K562 (cell line): ENCODE measurements around the gene DMD. TPM values are rescaled to one million over a fixed set of nuclear protein-coding genes. Genes with fewer than 3 reads are reported as not detected.

Source experiments
- ATAC-seq: fragments of 200-7000 bp; cut with Tn5 transposase; 3 replicates; pipeline ENCODE4 v1.9.1; 2020; ENCODE audit warnings: moderate library complexity
- BruUV-seq: library from RNA; stranded (reverse); fragments of 400-500 nt; replicated peaks from 2 replicates; lab custom pipeline; 2021; lab: Mats Ljungman, UMichigan
- CTCF ChIA-PET: fragments of 300-600 bp; formaldehyde crosslinking; extraction: SDS; loops from one replicate; lab custom pipeline; 2021; ENCODE audit warnings: low intra/inter-chr PET ratio; lab: Yijun Ruan, JAX
- POLR2A ChIA-PET: fragments of 300-600, 350-650 bp; sonication (Branson Sonifier 250); formaldehyde crosslinking; extraction: SDS; loops from one replicate; lab custom pipeline; 2021; ENCODE audit warnings: antibody characterized with exemption, inconsistent platforms; lab: Yijun Ruan, JAX
- DNase-seq, 4 experiments: peaks; one replicate each; pipeline versions ENCODE4 v3.0.0 to v3.0.0-alpha.2; 2011 to 2018; ENCODE audit warnings: low spot score in 3 of 4, mixed read lengths in 3 of 4; ENCODE audit errors: extremely low read depth in 1 of 4
- FAIRE-seq: peaks from 2 replicates; lab custom pipeline; 2011; peaks lifted over from hg19 to GRCh38; lab: Jason Lieb, UNC
- H2AFZ ChIP-seq: 2 replicates; pipeline ENCODE4 v1.6.0; 2011; ENCODE audit warnings: low read depth, low read length, control low read depth, inconsistent platforms
- H3K27ac ChIP-seq: fragments of 200-600 bp; 3 replicates; pipeline ENCODE4 v1.8.0; 2011; ENCODE audit warnings: low read depth, mild to moderate bottlenecking, control low read depth, inconsistent platforms, low read length, moderate library complexity, mixed read lengths; ENCODE audit errors: extremely low read depth
- H3K27me3 ChIP-seq, 2 experiments: fragments of 300-600 bp in 1 of 2; 2 replicates in 1 of 2; 3 replicates in 1 of 2; pipeline versions ENCODE4 v1.6.0 to v1.8.0; 2011; ENCODE audit warnings: inconsistent platforms in 2 of 2, low read length in 2 of 2, mild to moderate bottlenecking in 1 of 2, mixed read lengths in 1 of 2, moderate library complexity in 1 of 2; ENCODE audit not compliant: control insufficient read depth in 2 of 2, insufficient read depth in 2 of 2
- H3K36me3 ChIP-seq: fragments of 300-600 bp; 3 replicates; pipeline ENCODE4 v1.8.0; 2011; ENCODE audit warnings: mild to moderate bottlenecking, low read length, inconsistent platforms; ENCODE audit not compliant: control insufficient read depth, insufficient read depth
- H3K4me1 ChIP-seq, 2 experiments: fragments of 200-600 bp in 1 of 2; replicated peaks in 1 of 2; 2 replicates in 1 of 2; 3 replicates in 1 of 2; pipeline versions ENCODE4 v1.5.1 to v1.8.0; 2011; ENCODE audit warnings: inconsistent platforms in 2 of 2, low read length in 2 of 2, mild to moderate bottlenecking in 1 of 2, mixed read lengths in 1 of 2, moderate library complexity in 1 of 2; ENCODE audit not compliant: control insufficient read depth in 2 of 2, insufficient read depth in 2 of 2
- H3K4me2 ChIP-seq: 2 replicates; pipeline ENCODE4 v1.6.1; 2011; ENCODE audit warnings: low read length, control low read depth, inconsistent platforms, mixed read lengths; ENCODE audit not compliant: insufficient read depth
- H3K4me3 ChIP-seq: fragments of 200-600 bp; sonication (generic), shearing (Covaris generic); 2 replicates; pipeline ENCODE4 v1.5.1; 2016; ENCODE audit warnings: control low read depth, inconsistent platforms
- H3K79me2 ChIP-seq: fragments of 200-600 bp; 3 replicates; pipeline ENCODE4 v1.8.0; 2011; ENCODE audit warnings: low read length, inconsistent platforms; ENCODE audit not compliant: control insufficient read depth, insufficient read depth
- H3K9ac ChIP-seq, 2 experiments: 2 replicates each; pipeline versions ENCODE4 v1.6.0 to v1.6.1; 2011; ENCODE audit warnings: low read depth in 2 of 2, low read length in 2 of 2, control low read depth in 1 of 2, inconsistent platforms in 1 of 2, mild to moderate bottlenecking in 1 of 2, mixed read lengths in 1 of 2; ENCODE audit not compliant: insufficient read depth in 1 of 2
- H3K9me1 ChIP-seq: one replicate; pipeline ENCODE4 v1.6.0; 2011; ENCODE audit warnings: inconsistent platforms, mild to moderate bottlenecking, low read length, moderate library complexity; ENCODE audit not compliant: control insufficient read depth, insufficient read depth
- H3K9me3 ChIP-seq: replicated peaks from 2 replicates; pipeline ENCODE4 v1.5.1; 2011; ENCODE audit warnings: low read depth, low read length, inconsistent platforms; ENCODE audit not compliant: control insufficient read depth, insufficient read depth
- H4K20me1 ChIP-seq: replicated peaks from 2 replicates; pipeline ENCODE4 v1.6.1; 2011; ENCODE audit warnings: low read length, inconsistent platforms, mixed read lengths; ENCODE audit not compliant: control insufficient read depth, insufficient read depth
- CXXC5 ChIP-seq: fragments of 250-450 bp; sonication (Bioruptor Pico); IDR thresholded peaks from 2 replicates; pipeline ENCODE4 v1.8.0; 2022; ENCODE audit warnings: inconsistent platforms, mild to moderate bottlenecking, moderate library complexity
- E2F3 ChIP-seq: fragments of 250-450 bp; sonication (Bioruptor Pico); IDR thresholded peaks from 2 replicates; pipeline ENCODE4 v1.4.0; 2020; ENCODE audit warnings: mild to moderate bottlenecking
- HEY1 ChIP-seq: fragments of 250-450 bp; sonication (Bioruptor Pico); IDR thresholded peaks from 2 replicates; pipeline ENCODE4 v1.5.0; 2020; ENCODE audit warnings: mild to moderate bottlenecking, moderate library complexity, borderline replicate concordance
- NR2C2 ChIP-seq, 2 experiments: fragments of 200-800 bp in 1 of 2; sonication (Bioruptor generic) in 1 of 2; sonication (generic) in 1 of 2; formaldehyde crosslinking in 1 of 2; IDR thresholded peaks; 2 replicates each; pipeline versions ENCODE4 v1.6.1 to v1.8.0; 2016 to 2022; ENCODE audit warnings: mild to moderate bottlenecking in 1 of 2, missing compliant biosample characterization in 1 of 2, missing genetic modification characterization in 1 of 2, missing genetic modification reagents in 1 of 2
- RFX7 ChIP-seq: fragments of 250-450 bp; sonication (Bioruptor Pico); IDR thresholded peaks from 2 replicates; pipeline ENCODE4 v1.5.1; 2021; ENCODE audit warnings: mild to moderate bottlenecking
- ZSCAN29 ChIP-seq: fragments of 450-650 bp; IDR thresholded peaks from 2 replicates; pipeline ENCODE4 v1.6.1; 2017
- WGBS: fragments of 100-300 bp; shearing (Covaris generic); methylation state at CpG from one replicate; pipeline ENCODE4 v1.1.6; 2016; ENCODE audit warnings: low coverage, mixed read lengths; ENCODE audit not compliant: insufficient coverage; ENCODE audit errors: missing lambda C conversion rate; 5-methylcytosine and 5-hydroxymethylcytosine counted together
- in situ Hi-C: fragments of 300-500 bp; cut with MboI; formaldehyde crosslinking; loops from 4 replicates; pipeline ENCODE4 v1.15.0; 2018; ENCODE audit warnings: inconsistent platforms, mixed read lengths
- intact Hi-C: fragments of 100-400 bp; cut with micrococcal nuclease; formaldehyde crosslinking; loops from 2 replicates; pipeline ENCODE4 v1.14.2; 2022
- polyA plus RNA-seq, 8 experiments: library from polyadenylated mRNA; depleted of rRNA in 4 of 8; stranded (reverse) in 5 of 8; unstranded in 3 of 8; fragments of >200 nt; fragmentation: Nextera tagmentation in 2 of 8; fragmentation: Illumina TruSeq in 1 of 8; extraction: Ambion mirVana in 2 of 8; extraction: Trizol in 1 of 8; gene quantifications; 2 replicates each; pipeline versions ENCODE4 v1.2.1 to v1.2.3, GENCODE V29; 2011 to 2014; ENCODE audit warnings: inconsistent platforms in 1 of 8, missing spikeins in 1 of 8
- total RNA-seq, 7 experiments: library from RNA; depleted of rRNA in 6 of 7; stranded (reverse); fragments of >200 nt in 6 of 7; fragmentation: Illumina TruSeq in 2 of 7; extraction: Trizol in 2 of 7; gene quantifications; 2 replicates each; pipeline versions ENCODE4 v1.2.1 to v1.2.3, GENCODE V29; 2011 to 2021; ENCODE audit warnings: low replicate concordance in 1 of 7
- TF ChIP-seq, protein P1 (sequence below): fragments of 450-650 bp; IDR thresholded peaks from 2 replicates; pipeline ENCODE4 v1.6.1; 2016; ENCODE audit warnings: antibody characterized with exemption
- TF ChIP-seq, protein P2 (sequence below): sonication (generic); formaldehyde crosslinking; IDR thresholded peaks from 2 replicates; pipeline ENCODE4 v1.8.0; 2023; ENCODE audit warnings: mild to moderate bottlenecking, missing genetic modification reagents
- TF ChIP-seq, protein P3 (sequence below): IDR thresholded peaks from 3 replicates; pipeline ENCODE4 v1.6.1; 2011; ENCODE audit warnings: borderline replicate concordance, mild to moderate bottlenecking; ENCODE audit not compliant: insufficient read length, insufficient read depth
- TF ChIP-seq, protein P4 (sequence below): sonication (generic); formaldehyde crosslinking; IDR thresholded peaks from 2 replicates; pipeline ENCODE4 v1.8.0; 2022; ENCODE audit warnings: mild to moderate bottlenecking, missing genetic modification reagents

Gene DMD
- total and polyA plus RNA-seq, 9 of the 15 experiments (the other 6 are each of a cell fraction or from before 2014, with no cell fraction given), result 3.8 to 20.4 (median 11.4) TPM

DNA sequence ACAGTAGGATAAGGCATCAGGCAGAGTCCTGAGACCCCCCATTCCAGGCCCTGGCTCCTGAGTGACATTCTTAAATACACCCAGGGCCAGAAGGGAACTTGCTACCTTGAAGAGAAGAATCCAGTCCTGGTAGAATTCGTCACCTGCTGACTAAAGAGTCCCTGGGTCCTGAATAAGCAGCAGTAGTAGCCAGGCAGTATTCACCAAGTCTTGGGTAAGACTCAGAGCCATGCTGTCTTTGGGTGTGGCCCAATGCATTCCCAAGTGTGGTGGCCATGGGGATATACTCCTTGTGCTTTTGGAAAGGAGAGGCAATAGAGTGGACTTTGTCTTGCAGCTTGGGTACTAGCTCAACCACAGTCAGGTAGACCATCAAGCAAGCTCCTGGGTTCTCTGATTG, 359.1 kb downstream of the DMD start:
- 0% methylated on average over 1 of the region's 1 CpG for WGBS
- DNase-seq (no peak), FAIRE-seq (no peak), ATAC-seq (no peak)
- Histone ChIP-seq H3K4me1 (no peaks in the 10 kb centered on the region), H3K27me3 (no peaks in the 10 kb centered on the region), H3K9me3 (no peaks in the 10 kb centered on the region), H3K4me2 (no peak overlapping the region), H3K9me1 (no peaks in the 10 kb centered on the region), H4K20me1 (no peaks in the 10 kb centered on the region), H2AFZ (no peak overlapping the region), H3K36me3 (no peaks in the 10 kb centered on the region), H3K4me3 (no peak overlapping the region), H3K9ac (no peak overlapping the region), H3K27ac (no peak overlapping the region), H3K79me2 (no peaks in the 10 kb centered on the region)
- in situ Hi-C loops, result no loop called here
- CTCF ChIA-PET, result no interaction called here
- no TSS peak for BruUV-seq
- POLR2A ChIA-PET, result no interaction called here
- intact Hi-C loops, result no loop called here
- TF ChIP-seq CXXC5 (CRISPR knock-in tag) (no peak), HEY1 (no peak), NR2C2 (CRISPR knock-in tag; IDR thresholded peaks at IDR 0.05) (no peak), NR2C2 (tag; IDR thresholded peaks at IDR 0.05) (no peak), RFX7 (CRISPR knock-in tag) (no peak), ZSCAN29 (no peak), E2F3 (CRISPR knock-in tag) (no peak)
- TF ChIP-seq, protein P1, sequence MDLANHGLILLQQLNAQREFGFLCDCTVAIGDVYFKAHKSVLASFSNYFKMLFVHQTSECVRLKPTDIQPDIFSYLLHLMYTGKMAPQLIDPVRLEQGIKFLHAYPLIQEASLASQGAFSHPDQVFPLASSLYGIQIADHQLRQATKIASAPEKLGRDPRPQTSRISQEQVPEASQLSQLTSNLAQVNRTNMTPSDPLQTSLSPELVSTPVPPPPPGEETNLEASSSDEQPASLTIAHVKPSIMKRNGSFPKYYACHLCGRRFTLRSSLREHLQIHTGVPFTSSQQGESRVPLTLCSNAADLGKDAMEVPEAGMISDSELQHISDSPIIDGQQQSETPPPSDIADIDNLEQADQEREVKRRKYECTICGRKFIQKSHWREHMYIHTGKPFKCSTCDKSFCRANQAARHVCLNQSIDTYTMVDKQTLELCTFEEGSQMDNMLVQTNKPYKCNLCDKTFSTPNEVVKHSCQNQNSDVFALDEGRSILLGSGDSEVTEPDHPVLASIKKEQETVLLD, result no peak
- TF ChIP-seq, protein P2, sequence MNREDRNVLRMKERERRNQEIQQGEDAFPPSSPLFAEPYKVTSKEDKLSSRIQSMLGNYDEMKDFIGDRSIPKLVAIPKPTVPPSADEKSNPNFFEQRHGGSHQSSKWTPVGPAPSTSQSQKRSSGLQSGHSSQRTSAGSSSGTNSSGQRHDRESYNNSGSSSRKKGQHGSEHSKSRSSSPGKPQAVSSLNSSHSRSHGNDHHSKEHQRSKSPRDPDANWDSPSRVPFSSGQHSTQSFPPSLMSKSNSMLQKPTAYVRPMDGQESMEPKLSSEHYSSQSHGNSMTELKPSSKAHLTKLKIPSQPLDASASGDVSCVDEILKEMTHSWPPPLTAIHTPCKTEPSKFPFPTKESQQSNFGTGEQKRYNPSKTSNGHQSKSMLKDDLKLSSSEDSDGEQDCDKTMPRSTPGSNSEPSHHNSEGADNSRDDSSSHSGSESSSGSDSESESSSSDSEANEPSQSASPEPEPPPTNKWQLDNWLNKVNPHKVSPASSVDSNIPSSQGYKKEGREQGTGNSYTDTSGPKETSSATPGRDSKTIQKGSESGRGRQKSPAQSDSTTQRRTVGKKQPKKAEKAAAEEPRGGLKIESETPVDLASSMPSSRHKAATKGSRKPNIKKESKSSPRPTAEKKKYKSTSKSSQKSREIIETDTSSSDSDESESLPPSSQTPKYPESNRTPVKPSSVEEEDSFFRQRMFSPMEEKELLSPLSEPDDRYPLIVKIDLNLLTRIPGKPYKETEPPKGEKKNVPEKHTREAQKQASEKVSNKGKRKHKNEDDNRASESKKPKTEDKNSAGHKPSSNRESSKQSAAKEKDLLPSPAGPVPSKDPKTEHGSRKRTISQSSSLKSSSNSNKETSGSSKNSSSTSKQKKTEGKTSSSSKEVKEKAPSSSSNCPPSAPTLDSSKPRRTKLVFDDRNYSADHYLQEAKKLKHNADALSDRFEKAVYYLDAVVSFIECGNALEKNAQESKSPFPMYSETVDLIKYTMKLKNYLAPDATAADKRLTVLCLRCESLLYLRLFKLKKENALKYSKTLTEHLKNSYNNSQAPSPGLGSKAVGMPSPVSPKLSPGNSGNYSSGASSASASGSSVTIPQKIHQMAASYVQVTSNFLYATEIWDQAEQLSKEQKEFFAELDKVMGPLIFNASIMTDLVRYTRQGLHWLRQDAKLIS (CRISPR knock-in tag), result no peak
- TF ChIP-seq, protein P3, sequence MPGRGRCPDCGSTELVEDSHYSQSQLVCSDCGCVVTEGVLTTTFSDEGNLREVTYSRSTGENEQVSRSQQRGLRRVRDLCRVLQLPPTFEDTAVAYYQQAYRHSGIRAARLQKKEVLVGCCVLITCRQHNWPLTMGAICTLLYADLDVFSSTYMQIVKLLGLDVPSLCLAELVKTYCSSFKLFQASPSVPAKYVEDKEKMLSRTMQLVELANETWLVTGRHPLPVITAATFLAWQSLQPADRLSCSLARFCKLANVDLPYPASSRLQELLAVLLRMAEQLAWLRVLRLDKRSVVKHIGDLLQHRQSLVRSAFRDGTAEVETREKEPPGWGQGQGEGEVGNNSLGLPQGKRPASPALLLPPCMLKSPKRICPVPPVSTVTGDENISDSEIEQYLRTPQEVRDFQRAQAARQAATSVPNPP, result no peak
- TF ChIP-seq, protein P4, sequence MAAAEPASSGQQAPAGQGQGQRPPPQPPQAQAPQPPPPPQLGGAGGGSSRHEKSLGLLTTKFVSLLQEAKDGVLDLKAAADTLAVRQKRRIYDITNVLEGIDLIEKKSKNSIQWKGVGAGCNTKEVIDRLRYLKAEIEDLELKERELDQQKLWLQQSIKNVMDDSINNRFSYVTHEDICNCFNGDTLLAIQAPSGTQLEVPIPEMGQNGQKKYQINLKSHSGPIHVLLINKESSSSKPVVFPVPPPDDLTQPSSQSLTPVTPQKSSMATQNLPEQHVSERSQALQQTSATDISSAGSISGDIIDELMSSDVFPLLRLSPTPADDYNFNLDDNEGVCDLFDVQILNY (CRISPR knock-in tag), result no peak
